HFFc6 (cell line): ENCODE data around the gene PRPF19. TPM values are rescaled to one million over a fixed set of nuclear protein-coding genes. Genes with fewer than 3 reads are reported as not detected.

Experiments used
- DNase-seq: peaks from one replicate; pipeline ENCODE4 v3.0.0-alpha.2; 2018
- H3K27ac Mint-ChIP-seq: 2 replicates; pipeline ENCODE4 v1.8.0; 2020; ENCODE audit warnings: mild to moderate bottlenecking, mixed read lengths
- H3K27me3 Mint-ChIP-seq: 2 replicates; pipeline ENCODE4 v1.8.0; 2021; ENCODE audit warnings: mild to moderate bottlenecking, moderate library complexity, mixed read lengths; ENCODE audit not compliant: insufficient read depth
- H3K36me3 Mint-ChIP-seq: 2 replicates; pipeline ENCODE4 v1.8.0; 2021; ENCODE audit warnings: low read depth, mixed read lengths
- H3K4me1 Mint-ChIP-seq: 2 replicates; pipeline ENCODE4 v1.8.0; 2020; ENCODE audit warnings: low read depth, mixed read lengths
- H3K4me3 Mint-ChIP-seq: 2 replicates; pipeline ENCODE4 v1.8.0; 2020; ENCODE audit warnings: mild to moderate bottlenecking, moderate library complexity, mixed read lengths
- H3K9me3 Mint-ChIP-seq: 2 replicates; pipeline ENCODE4 v1.8.0; 2020; ENCODE audit warnings: mild to moderate bottlenecking, mixed read lengths
- total RNA-seq, 6 experiments: library from RNA; stranded (reverse); fragmentation: NEBNext Ultra II Directional; extraction: Animal tissue kit (Norgen Biotek cat#: 25700); gene quantifications; 2 replicates in 1 of 6; 3 replicates in 5 of 6; pipeline ENCODE4 v1.2.3, GENCODE V29; 2021
- TF ChIP-seq, protein P1 (sequence below): fragments of 200-600 bp; sonication (generic); IDR thresholded peaks from 2 replicates; pipeline ENCODE4 v1.5.0; 2021; ENCODE audit warnings: antibody characterized with exemption, mild to moderate bottlenecking

PRPF19 gene
- total RNA-seq, 6 experiments from 2014 or later, result 72.5 to 95.1 (median 89.4) TPM

DNA sequence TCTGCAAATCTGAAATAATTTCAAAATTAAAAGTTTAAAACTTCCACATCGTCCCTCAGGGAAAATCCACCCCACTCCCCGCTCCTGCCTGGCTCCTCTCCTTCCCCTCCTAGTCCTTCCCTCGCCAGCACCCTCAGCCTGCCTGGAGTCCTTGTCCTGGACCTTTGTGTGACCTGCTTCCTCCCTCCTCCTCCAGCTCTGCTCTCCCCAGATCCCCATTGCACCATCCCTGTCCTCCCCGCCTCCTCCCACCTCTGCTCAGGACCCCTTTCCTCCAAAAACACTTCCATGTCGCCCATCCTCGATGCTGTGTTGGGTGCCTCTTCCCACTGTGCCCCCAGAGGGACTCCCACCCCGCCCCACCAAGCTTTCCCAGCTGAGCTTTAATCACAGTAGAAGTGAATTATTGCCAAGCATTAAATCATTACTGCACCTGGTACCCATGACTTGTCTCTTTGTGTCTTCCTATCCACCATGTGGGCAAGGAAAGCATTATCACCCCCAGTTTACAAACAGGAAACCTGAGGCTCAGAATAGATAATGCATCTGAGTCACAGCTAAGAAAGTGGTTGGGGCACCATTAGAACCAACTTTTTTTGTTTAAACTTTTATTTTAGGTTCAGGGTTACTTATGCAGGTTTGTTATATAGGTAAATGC, 41.4 kb downstream of the PRPF19 start:
- H3K27ac Mint-ChIP-seq, result no peak overlapping the region
- no peaks in the 10 kb centered on the region for H3K36me3 Mint-ChIP-seq
- H3K27me3 Mint-ChIP-seq, result peaks cover 25% of the 10 kb centered on the region
- no peaks in the 10 kb centered on the region for H3K9me3 Mint-ChIP-seq
- no peaks in the 10 kb centered on the region for H3K4me1 Mint-ChIP-seq
- DNase-seq, result no peak
- TF ChIP-seq, protein P1, sequence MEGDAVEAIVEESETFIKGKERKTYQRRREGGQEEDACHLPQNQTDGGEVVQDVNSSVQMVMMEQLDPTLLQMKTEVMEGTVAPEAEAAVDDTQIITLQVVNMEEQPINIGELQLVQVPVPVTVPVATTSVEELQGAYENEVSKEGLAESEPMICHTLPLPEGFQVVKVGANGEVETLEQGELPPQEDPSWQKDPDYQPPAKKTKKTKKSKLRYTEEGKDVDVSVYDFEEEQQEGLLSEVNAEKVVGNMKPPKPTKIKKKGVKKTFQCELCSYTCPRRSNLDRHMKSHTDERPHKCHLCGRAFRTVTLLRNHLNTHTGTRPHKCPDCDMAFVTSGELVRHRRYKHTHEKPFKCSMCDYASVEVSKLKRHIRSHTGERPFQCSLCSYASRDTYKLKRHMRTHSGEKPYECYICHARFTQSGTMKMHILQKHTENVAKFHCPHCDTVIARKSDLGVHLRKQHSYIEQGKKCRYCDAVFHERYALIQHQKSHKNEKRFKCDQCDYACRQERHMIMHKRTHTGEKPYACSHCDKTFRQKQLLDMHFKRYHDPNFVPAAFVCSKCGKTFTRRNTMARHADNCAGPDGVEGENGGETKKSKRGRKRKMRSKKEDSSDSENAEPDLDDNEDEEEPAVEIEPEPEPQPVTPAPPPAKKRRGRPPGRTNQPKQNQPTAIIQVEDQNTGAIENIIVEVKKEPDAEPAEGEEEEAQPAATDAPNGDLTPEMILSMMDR, result no peak
- H3K4me3 Mint-ChIP-seq, result no peak overlapping the region

DNA sequence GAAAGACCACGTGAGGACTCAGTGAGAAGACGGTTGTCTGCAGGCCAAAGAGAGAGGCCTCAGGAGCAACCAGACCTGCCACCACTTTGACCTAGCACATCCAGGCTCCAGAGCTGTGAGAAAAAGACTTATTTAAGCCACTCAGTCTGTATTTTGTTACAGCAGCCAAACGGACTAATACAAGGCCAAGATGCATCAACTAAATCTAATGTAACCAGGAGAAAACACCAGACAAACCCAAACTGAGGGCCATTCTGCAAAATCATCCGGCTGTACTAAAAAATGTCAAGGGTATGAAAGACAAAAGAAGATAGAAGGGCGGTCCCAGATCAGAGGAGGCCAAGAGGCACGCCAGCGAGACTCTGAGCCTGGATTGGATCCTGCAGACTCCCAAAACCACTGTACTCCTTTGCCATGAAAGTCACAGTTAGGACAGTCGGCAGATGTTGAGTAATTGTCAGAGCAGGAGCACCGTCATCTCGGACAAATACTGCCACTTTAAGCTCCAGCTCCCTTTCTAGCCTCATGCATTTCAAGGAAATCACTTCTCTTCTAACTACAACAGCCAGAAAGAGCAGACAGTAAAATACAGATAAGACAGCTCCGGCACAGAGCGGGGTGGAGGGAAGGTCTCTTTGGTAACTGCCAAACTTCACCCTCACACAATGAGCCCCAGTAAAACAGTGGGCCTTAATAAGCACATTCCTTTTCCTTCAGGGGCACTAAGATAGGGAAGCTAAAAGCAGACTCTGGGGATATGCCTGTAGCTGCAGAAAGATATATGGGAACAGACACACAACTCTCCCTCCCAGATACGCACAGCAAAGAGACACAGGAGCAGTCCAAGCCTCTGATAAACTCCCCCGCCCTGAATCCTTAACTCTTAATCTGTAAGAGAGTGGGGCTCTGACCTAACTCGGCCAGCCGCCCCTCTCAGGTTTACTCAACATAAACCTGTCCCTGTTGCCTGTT, 42.5 kb downstream of the PRPF19 start:
- Mint-ChIP-seq H3K9me3 (no peaks in the 10 kb centered on the region), H3K27me3 (peaks cover 25% of the 10 kb centered on the region), H3K27ac (no peak overlapping the region), H3K4me3 (no peak overlapping the region), H3K36me3 (no peaks in the 10 kb centered on the region), H3K4me1 (peaks cover 5% of the 10 kb centered on the region)
- TF ChIP-seq, protein P1, result no peak
- DNase-seq, result no peak

DNA sequence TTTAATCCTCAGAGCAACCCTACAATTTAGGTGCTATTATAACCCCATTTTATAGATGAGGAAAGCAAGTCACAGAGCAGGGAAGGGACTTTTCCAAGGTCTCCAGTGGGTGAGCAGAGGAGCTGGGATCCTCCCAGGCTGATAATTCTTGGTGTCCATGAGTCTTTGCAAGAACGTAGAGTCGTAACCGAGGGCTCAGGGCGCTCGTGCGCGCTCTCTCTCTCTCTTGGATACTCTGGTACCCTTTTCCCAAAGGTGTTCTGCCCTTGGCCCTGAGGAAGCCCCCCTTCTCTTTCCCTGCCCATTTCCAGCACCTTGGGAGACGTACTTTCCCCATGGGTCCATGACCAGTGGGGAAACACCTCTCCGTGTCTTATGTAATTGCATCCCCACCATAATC, 44.2 kb downstream of the PRPF19 start:
- H3K4me3 Mint-ChIP-seq, result no peak overlapping the region
- H3K27ac Mint-ChIP-seq, result no peak overlapping the region
- DNase-seq, result no peak
- no peaks in the 10 kb centered on the region for H3K36me3 Mint-ChIP-seq
- peaks cover 19% of the 10 kb centered on the region for H3K4me1 Mint-ChIP-seq
- no peaks in the 10 kb centered on the region for H3K9me3 Mint-ChIP-seq
- TF ChIP-seq, protein P1, result no peak
- peaks cover 25% of the 10 kb centered on the region for H3K27me3 Mint-ChIP-seq

DNA sequence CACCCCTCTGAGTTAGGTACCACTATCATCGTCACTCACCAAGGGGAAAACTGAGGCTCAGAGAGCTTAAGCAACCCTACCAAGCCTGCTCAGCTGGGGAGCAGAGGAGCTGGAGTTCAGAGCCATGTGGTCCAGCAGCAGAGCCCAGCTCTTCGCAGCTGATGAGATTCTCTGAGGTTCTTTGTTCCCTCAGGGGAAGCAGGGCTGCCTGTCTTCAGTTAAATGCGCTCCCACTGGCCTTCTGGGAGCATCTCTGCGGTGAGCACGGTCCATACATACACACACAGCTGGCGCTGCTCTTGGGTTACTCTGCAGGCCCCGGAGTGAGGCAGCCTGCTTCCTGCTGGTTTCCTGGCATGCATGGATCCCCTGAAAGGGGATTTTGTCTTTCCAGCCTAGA, 45.4 kb downstream of the PRPF19 start:
- DNase-seq, result no peak
- Mint-ChIP-seq H3K27ac (no peak overlapping the region), H3K4me3 (no peak overlapping the region), H3K9me3 (no peaks in the 10 kb centered on the region), H3K4me1 (peaks cover 19% of the 10 kb centered on the region), H3K36me3 (no peaks in the 10 kb centered on the region), H3K27me3 (peaks cover 25% of the 10 kb centered on the region)
- TF ChIP-seq, protein P1, result no peak

DNA sequence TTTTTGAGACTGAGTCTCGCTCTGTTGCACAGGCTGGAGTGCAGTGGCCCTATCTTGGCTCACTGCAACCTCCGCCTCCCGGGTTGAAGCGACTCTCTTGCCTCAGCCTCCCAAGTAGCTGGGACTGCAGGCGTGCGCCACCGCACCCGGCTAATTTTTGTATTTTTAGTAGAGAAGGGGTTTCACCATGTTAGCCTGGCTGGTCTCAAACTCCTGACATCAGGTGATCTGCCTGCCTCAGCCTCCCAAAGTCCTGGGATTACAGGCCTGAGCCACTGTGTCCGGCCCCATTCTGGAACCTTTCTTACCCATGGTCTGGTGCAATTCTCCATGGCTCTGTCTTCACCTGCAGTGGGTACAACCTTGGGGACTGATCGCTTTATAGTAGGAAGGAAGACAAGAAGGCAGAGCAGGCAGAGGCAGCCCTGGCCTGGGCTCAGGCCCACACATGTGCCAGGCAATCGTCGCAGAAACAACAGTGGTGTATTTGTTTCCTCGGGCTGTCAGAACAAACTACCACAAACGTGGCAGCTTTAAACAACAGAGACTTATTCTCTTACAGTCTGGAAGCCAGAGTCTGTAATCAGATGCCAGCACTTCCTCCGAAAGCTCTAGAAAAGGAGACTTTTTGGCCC, 46.7 kb downstream of the PRPF19 start:
- no peak overlapping the region for H3K27ac Mint-ChIP-seq
- no peak overlapping the region for H3K4me3 Mint-ChIP-seq
- no peaks in the 10 kb centered on the region for H3K36me3 Mint-ChIP-seq
- peaks cover 16% of the 10 kb centered on the region for H3K27me3 Mint-ChIP-seq
- H3K4me1 Mint-ChIP-seq, result peaks cover 24% of the 10 kb centered on the region
- DNase-seq, result no peak
- TF ChIP-seq, protein P1, result no peak
- no peaks in the 10 kb centered on the region for H3K9me3 Mint-ChIP-seq
